ENCODE results near the gene CERS2.

GRCh38 chr1:150917387-150917786 lies 57.2 kb downstream of the CERS2 start:
- TF ChIP-seq, protein P1, sequence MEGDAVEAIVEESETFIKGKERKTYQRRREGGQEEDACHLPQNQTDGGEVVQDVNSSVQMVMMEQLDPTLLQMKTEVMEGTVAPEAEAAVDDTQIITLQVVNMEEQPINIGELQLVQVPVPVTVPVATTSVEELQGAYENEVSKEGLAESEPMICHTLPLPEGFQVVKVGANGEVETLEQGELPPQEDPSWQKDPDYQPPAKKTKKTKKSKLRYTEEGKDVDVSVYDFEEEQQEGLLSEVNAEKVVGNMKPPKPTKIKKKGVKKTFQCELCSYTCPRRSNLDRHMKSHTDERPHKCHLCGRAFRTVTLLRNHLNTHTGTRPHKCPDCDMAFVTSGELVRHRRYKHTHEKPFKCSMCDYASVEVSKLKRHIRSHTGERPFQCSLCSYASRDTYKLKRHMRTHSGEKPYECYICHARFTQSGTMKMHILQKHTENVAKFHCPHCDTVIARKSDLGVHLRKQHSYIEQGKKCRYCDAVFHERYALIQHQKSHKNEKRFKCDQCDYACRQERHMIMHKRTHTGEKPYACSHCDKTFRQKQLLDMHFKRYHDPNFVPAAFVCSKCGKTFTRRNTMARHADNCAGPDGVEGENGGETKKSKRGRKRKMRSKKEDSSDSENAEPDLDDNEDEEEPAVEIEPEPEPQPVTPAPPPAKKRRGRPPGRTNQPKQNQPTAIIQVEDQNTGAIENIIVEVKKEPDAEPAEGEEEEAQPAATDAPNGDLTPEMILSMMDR (IDR thresholded peaks at IDR 0.05 in 4 of 5, conservative IDR thresholded peaks at IDR 0.05 in 1 of 5): no peak
- TF ChIP-seq POLR2A (IDR thresholded peaks at IDR 0.05): no peak

Measured in gastrocnemius medialis (tissue), 4 donors.